DMS 273 (cell line): ENCODE measurements around the gene SYNJ2.

Experiments
- DNase-seq: peaks from one replicate; lab custom pipeline; 2025; ENCODE audit not compliant: unreplicated experiment; lab: John Stamatoyannopoulos, UW

SYNJ2 gene

GRCh38 chr6:158026901-158027589 lies 45.4 kb downstream of the SYNJ2 start:
- DNase-seq: no peak

GRCh38 chr6:158027590-158028285 lies 46.1 kb downstream of the SYNJ2 start:
- DNase-seq: peak; percentile 90

- peak; percentile 46 for DNase-seq
These were observed 46.8 kb downstream of the SYNJ2 start for GRCh38 chr6:158028421-158028820.

GRCh38 chr6:158028876-158029275 lies 47.2 kb downstream of the SYNJ2 start:
- no peak for DNase-seq

- DNase-seq: no peak
These were observed 48.1 kb downstream of the SYNJ2 start for GRCh38 chr6:158029668-158030230.

GRCh38 chr6:158030380-158031300 lies 49.0 kb downstream of the SYNJ2 start:
- DNase-seq: peak; percentile 48

GRCh38 chr6:158031381-158032353 lies 50.0 kb downstream of the SYNJ2 start:
- DNase-seq: peak; percentile 52

GRCh38 chr6:158032354-158032733 lies 50.7 kb downstream of the SYNJ2 start:
- no peak for DNase-seq

- no peak for DNase-seq
These were observed 51.6 kb downstream of the SYNJ2 start for GRCh38 chr6:158033077-158033750.

- DNase-seq: no peak
These were observed 52.4 kb downstream of the SYNJ2 start for GRCh38 chr6:158033751-158034702.

GRCh38 chr6:158036261-158036660 lies 54.6 kb downstream of the SYNJ2 start:
- DNase-seq: no peak

GRCh38 chr6:158037021-158037420 lies 55.4 kb downstream of the SYNJ2 start:
- no peak for DNase-seq

GRCh38 chr6:158037771-158038170 lies 56.1 kb downstream of the SYNJ2 start:
- DNase-seq: no peak

GRCh38 chr6:158038291-158039177 lies 56.9 kb downstream of the SYNJ2 start:
- DNase-seq: no peak

- DNase-seq: no peak
These were observed 57.5 kb downstream of the SYNJ2 start for GRCh38 chr6:158039178-158039557.

- DNase-seq: no peak
These were observed 57.9 kb downstream of the SYNJ2 start for GRCh38 chr6:158039571-158040050.

GRCh38 chr6:158040051-158040803 lies 58.6 kb downstream of the SYNJ2 start:
- DNase-seq: peak; percentile 30
